SK-N-SH (cell line): ENCODE measurements around the gene KDM2A. TPM values are rescaled to one million over a fixed set of nuclear protein-coding genes. Genes with fewer than 3 reads are reported as not detected.

Experiments
- polyA plus RNA-seq, 3 experiments: library from polyadenylated mRNA; depleted of rRNA; stranded (reverse); fragments of >200 nt; gene quantifications; 2 replicates each; pipeline ENCODE4 v1.2.3, GENCODE V29; 2012

The KDM2A gene
- polyA plus RNA-seq, 1 of the 3 experiments (the other 2 are of a cell fraction): 28.4 TPM

Other genes starting within 250 kb of the KDM2A start
- 9.7 and 11.8 TPM in 2 replicates for gene PC, start 160.9 kb upstream of the KDM2A start, polyA plus RNA-seq (2012; rRNA removed)
- gene C11orf86, start 144.0 kb upstream of the KDM2A start, polyA plus RNA-seq (2012; rRNA removed): 0.06 and 0.08 TPM in 2 replicates
- gene SYT12, start 96.1 kb upstream of the KDM2A start, polyA plus RNA-seq (2012; rRNA removed): 0.52 and 0.61 TPM in 2 replicates
- gene RHOD, start 62.4 kb upstream of the KDM2A start, polyA plus RNA-seq (2012; rRNA removed): 0.06 TPM in 1 of 2 replicates, not detected in the other
- 44.6 and 48.5 TPM in 2 replicates for gene GRK2, start 147.2 kb downstream of the KDM2A start, polyA plus RNA-seq (2012; rRNA removed)
- 50.2 and 51.4 TPM in 2 replicates for gene ANKRD13D, start 170.0 kb downstream of the KDM2A start, polyA plus RNA-seq (2012; rRNA removed)
- 13.5 and 17.1 TPM in 2 replicates for gene SSH3, start 184.3 kb downstream of the KDM2A start, polyA plus RNA-seq (2012; rRNA removed)
- gene POLD4, start 234.3 kb downstream of the KDM2A start, polyA plus RNA-seq (2012; rRNA removed): 80.4 and 89.4 TPM in 2 replicates